Mucosa of descending colon (tissue), 3 donors: ENCODE results near the gene SNTG2. TPM values are rescaled to one million over a fixed set of nuclear protein-coding genes. Genes with fewer than 3 reads are reported as not detected.

ENCODE experiments used
- ATAC-seq: fragments of 200-7000 bp; cut with Tn5 transposase; one replicate; pipeline ENCODE4 v1.9.1; 2020; ENCODE audit warnings: mild to moderate bottlenecking, moderate library complexity
- DNase-seq, 3 donors: peaks; one replicate each; pipeline ENCODE4 v3.0.0-alpha.2; 2020
- H3K36me3 ChIP-seq: fragments of 200-600 bp; one replicate; pipeline ENCODE4 v1.8.0; 2021; ENCODE audit warnings: low read depth, mild to moderate bottlenecking
- H3K4me1 ChIP-seq: fragments of 200-600 bp; one replicate; pipeline ENCODE4 v1.8.0; 2021; ENCODE audit warnings: low read depth, mild to moderate bottlenecking
- H3K4me3 ChIP-seq: fragments of 200-600 bp; one replicate; pipeline ENCODE4 v1.8.0; 2021; ENCODE audit warnings: mild to moderate bottlenecking
- H3K9me3 ChIP-seq: fragments of 200-600 bp; one replicate; pipeline ENCODE4 v1.8.0; 2021; ENCODE audit warnings: mild to moderate bottlenecking
- CTCF ChIP-seq: fragments of 200-600 bp; IDR thresholded peaks from one replicate; pipeline ENCODE4 v1.8.0; 2022; ENCODE audit warnings: antibody characterized with exemption, mild to moderate bottlenecking
- intact Hi-C, 2 donors: fragments of 100-400 bp; cut with DNase I in 1 of 2; cut with micrococcal nuclease in 1 of 2; formaldehyde crosslinking; loops; one replicate each; pipeline versions ENCODE4 v1.11.0 to v1.11.1; 2022; cut with DNase I, micrococcal nuclease
- total RNA-seq, 3 donors: library from RNA; stranded (reverse); fragmentation: NEBNext Ultra II Directional in 2 of 3; extraction: Animal tissue kit (Norgen Biotek cat#: 25700) in 2 of 3; gene quantifications; one replicate each; pipeline versions ENCODE4 v1.2.1 to v1.2.4, GENCODE V29; 2021 to 2023
- donor health status: DM: no; HTN: no; CAD: no; lungs with moderate emphysema.
- donor health status: DM: no; HTN: no; CAD: no.
- donor health status: DM: no; HTN: yes; CAD: no.

The SNTG2 gene
- total RNA-seq, 3 donors from 2014 or later: 0.38 to 3.0 (median 2.8) TPM

DNA sequence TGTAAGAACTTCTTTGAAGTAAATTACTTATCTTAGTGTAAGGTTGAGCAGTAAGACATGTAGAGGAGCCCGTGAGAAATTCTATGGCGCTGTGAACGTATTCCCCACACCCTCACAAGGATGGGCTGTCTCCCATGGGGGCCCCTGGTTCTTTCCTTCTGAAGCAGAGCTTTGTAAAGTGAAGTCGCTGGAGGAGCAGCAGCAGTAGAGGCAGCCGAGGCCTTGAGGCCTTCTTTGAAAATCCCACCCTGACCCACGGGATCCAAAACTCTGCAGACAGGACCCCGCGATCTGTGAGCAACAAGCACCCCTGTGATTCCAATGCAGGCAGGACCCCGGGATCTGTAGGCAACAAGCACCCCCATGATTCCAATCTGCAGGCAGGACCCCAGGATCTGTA, 23.8 kb upstream of the SNTG2 start:
- H3K36me3 ChIP-seq: no peaks in the 10 kb centered on the region
- H3K4me3 ChIP-seq: no peak overlapping the region
- no peak for DNase-seq
- no peak for ATAC-seq
- H3K4me1 ChIP-seq: peaks cover 17% of the 10 kb centered on the region
- TF ChIP-seq CTCF: no peak
- H3K9me3 ChIP-seq: no peaks in the 10 kb centered on the region
- intact Hi-C loops: no loop called here

GRCh38 chr2:929011-929735, 21.5 kb upstream of the SNTG2 start:
- no peak for TF ChIP-seq CTCF
- H3K36me3 ChIP-seq: no peaks in the 10 kb centered on the region

DNA sequence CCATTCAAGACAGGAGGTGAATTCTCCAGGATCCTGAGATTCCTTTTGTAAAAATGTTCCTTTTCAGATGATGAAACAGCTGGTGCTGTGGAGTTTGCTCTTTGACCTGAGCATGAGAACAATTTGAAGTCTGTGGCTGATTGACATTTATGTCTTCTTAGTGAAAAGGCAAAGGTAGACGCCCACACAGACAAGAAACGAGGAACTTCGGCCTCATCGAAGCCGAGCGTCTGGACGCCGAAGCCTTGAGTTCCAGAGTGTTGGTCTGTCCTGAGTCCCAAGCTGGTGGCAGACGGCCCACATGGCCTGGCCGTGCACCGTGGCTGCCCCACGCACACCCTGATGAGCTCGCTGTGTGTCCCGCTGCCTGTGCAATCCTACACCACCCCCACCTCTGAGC, 20.7 kb upstream of the SNTG2 start:
- H3K36me3 ChIP-seq: no peaks in the 10 kb centered on the region
- DNase-seq: no peak
- TF ChIP-seq CTCF: no peak
- intact Hi-C loops: no loop called here
- ATAC-seq: peak; percentile 72
- peaks cover 17% of the 10 kb centered on the region for H3K4me1 ChIP-seq
- no peaks in the 10 kb centered on the region for H3K9me3 ChIP-seq
- no peak overlapping the region for H3K4me3 ChIP-seq

More at GRCh38 chr2:929011-929735, 21.5 kb upstream of the SNTG2 start:
- no peak for DNase-seq
- intact Hi-C loops: no loop called here
- no peaks in the 10 kb centered on the region for H3K9me3 ChIP-seq
- H3K4me1 ChIP-seq: peaks cover 17% of the 10 kb centered on the region
- no peak overlapping the region for H3K4me3 ChIP-seq
- no peak for ATAC-seq

DNA sequence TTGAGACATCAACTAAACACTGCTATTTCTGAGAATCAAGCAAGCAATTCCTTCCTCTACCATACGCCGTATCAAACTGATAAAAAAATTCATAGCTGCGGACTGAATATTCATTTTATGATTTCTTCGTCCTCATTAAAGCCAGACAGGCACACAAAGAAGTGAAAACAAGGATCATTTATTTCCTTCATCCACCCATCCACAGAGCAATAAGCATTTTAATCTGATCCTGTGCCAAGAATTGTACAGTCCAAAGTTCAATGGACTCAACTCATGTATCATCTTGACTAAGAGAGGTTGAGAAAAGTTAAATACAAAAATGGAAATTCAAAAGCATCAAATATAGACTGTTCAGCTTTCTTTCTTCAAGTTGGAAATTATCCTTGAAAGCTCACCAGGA, 19.7 kb upstream of the SNTG2 start:
- DNase-seq (peak in 1 of 3 donors; percentile 50), ATAC-seq (peak; percentile 90)
- Histone ChIP-seq H3K9me3 (no peaks in the 10 kb centered on the region), H3K4me3 (no peak overlapping the region), H3K36me3 (no peaks in the 10 kb centered on the region), H3K4me1 (peaks cover 17% of the 10 kb centered on the region)
- TF ChIP-seq CTCF: no peak
- intact Hi-C loops: no loop called here

DNA sequence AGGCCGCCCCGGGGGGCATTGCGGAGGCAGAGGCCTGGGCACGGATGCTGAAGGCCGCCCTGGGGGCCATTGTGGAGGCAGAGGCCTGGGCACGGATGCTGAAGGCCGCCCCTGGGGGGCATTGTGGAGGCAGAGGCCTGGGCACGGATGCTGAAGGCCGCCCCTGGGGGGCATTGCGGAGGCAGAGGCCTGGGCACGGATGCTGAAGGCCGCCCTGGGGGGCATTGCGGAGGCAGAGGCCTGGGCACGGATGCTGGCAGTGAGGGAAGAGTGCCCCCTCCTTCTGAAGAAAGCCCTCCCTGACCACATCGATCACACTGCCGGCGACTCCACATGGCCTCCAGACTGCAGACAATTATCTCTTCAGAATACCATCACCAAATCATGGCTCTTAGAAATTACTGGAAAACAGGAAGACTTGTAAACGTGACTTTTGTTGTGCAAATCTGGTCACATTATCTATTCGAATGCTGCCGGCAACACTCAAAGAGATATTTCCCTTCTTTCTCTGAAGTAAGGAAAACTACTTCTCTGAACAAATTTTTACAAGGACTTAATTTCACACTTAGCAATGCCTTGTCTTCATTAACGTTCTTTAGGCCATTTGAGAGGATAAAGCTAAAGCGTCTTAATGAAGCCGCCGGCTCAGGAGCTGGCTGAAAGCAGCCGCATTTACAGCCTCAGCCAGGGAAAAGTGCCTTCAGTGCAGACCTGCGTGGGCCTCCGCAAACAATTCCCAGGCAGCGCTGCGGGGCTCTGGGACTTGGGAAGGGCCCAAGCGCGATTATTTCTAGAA, 18.1 kb upstream of the SNTG2 start:
- H3K4me1 ChIP-seq: peaks cover 17% of the 10 kb centered on the region
- H3K4me3 ChIP-seq: no peak overlapping the region
- no peak for TF ChIP-seq CTCF
- ATAC-seq (no peak), DNase-seq (no peak)
- intact Hi-C loops: no loop called here
- H3K36me3 ChIP-seq: no peaks in the 10 kb centered on the region
- H3K9me3 ChIP-seq: no peaks in the 10 kb centered on the region
